ENCODE results near the gene TAF1B. TPM values are rescaled to one million over a fixed set of nuclear protein-coding genes. Genes with fewer than 3 reads are reported as not detected.

TAF1B gene
- total and polyA plus RNA-seq, 10 of the 15 experiments (the other 5 are each of a cell fraction or from before 2014, with no cell fraction given): 8.1 to 18.3 (median 12.4) TPM

- TF ChIP-seq FOS (IDR thresholded peaks at IDR 0.05; ENCODE audit: borderline replicate concordance, extremely low read depth, insufficient read length) (no peak), ZNF274 (IDR thresholded peaks at IDR 0.05; ENCODE audit: insufficient read depth, insufficient read length) (no peak), MAX (IDR thresholded peaks at IDR 0.05; ENCODE audit: low read depth, low read length) (peak; percentile 68; the same call in 1 of the 2 replicates), ZNF207 (IDR thresholded peaks at IDR 0.05; ENCODE audit: borderline replicate concordance) (peak; percentile 84), BCLAF1 (IDR thresholded peaks at IDR 0.05) (no peak), ZSCAN29 (IDR thresholded peaks at IDR 0.05) (no peak), TCF12 (IDR thresholded peaks at IDR 0.05; ENCODE audit: low read depth, low read length) (peak; percentile 78), RELB (IDR thresholded peaks at IDR 0.05; ENCODE audit: low read depth) (no peak), MEF2B (IDR thresholded peaks at IDR 0.05; ENCODE audit: partially characterized antibody, poor library complexity, severe bottlenecking) (peak; percentile 2), JUNB (IDR thresholded peaks at IDR 0.05) (0 out of 2 replicates have a peak, but pooled peaks have one; percentile 7), YBX1 (IDR thresholded peaks at IDR 0.05) (no peak), ZNF687 (IDR thresholded peaks at IDR 0.05) (peak; percentile 41; the same call in 1 of the 2 replicates), NFYA (IDR thresholded peaks at IDR 0.05; ENCODE audit: borderline replicate concordance, low read depth, low read length) (no peak), STAT1 (conservative IDR thresholded peaks at IDR 0.05) (no peak; the same call in 1 of the 2 replicates), NR2C2 (IDR thresholded peaks at IDR 0.05; ENCODE audit: borderline replicate concordance, control insufficient read depth, insufficient read length, low read depth) (no peak), TARDBP (IDR thresholded peaks at IDR 0.05; ENCODE audit: borderline replicate concordance) (peak; percentile 8; the same call in 1 of the 2 replicates), CREB1 (IDR thresholded peaks at IDR 0.05; ENCODE audit: low read depth) (0 out of 2 replicates have a peak, but pooled peaks have one; percentile 25)
Measured at GRCh38 chr2:9843229-9844035, at the start of gene TAF1B (continued).

Measured in GM12878 (cell line).